ENCODE results near the gene EPB41. TPM values are rescaled to one million over a fixed set of nuclear protein-coding genes. Genes with fewer than 3 reads are reported as not detected.

The EPB41 gene
- total and polyA plus RNA-seq, 9 of the 15 experiments (the other 6 are each of a cell fraction or from before 2014, with no cell fraction given): 3.7 to 213 (median 141) TPM

DNA sequence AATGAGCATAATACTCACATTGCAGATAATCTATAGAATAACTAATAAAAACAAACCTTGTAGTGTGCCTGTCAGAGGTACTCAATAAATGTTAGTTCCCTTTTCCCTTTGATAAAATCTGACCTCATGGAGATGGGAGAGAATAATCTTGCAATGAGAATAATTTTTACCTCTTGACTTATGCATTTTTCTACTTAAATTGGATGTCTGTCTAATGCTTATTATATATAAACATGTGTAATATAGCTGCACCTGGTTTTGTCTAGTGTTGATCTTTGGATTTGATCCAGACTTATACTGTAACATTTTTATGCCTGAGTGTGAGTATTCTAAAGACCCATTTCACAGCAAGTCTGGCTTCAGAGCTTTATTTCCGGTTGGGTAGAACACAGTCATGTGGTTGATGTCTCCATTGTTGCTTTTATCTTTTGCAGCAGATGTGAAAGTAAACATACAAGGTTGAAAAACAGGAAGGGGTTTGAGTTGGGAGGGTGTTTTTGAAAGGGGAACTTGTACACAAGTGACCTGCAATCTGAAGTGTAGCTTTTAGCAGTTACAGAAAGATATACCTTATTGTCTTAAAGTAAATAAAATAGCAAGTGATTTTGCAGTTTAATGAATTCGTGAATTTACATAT lies 12.4 kb downstream of the EPB41 start (continued):
- TF ChIP-seq STAT5B (CRISPR knock-in tag; IDR thresholded peaks at IDR 0.05): no peak
- TF ChIP-seq ZSCAN32 (CRISPR knock-in tag; IDR thresholded peaks at IDR 0.05): no peak
- TF ChIP-seq PHF20 (IDR thresholded peaks at IDR 0.05; ENCODE audit: partially characterized antibody): no peak
- TF ChIP-seq, protein P1, sequence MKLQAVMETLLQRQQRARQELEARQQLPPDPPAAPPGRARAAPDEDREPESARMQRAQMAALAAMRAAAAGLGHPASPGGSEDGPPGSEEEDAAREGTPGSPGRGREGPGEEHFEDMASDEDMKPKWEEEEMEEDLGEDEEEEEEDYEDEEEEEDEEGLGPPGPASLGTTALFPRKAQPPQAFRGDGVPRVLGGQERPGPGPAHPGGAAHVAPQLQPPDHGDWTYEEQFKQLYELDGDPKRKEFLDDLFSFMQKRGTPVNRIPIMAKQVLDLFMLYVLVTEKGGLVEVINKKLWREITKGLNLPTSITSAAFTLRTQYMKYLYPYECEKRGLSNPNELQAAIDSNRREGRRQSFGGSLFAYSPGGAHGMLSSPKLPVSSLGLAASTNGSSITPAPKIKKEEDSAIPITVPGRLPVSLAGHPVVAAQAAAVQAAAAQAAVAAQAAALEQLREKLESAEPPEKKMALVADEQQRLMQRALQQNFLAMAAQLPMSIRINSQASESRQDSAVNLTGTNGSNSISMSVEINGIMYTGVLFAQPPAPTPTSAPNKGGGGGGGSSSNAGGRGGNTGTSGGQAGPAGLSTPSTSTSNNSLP (IDR thresholded peaks at IDR 0.05; ENCODE audit: borderline replicate concordance, low read depth, low read length): peak; percentile 98
- no peak for TF ChIP-seq KLF10 (CRISPR knock-in tag; IDR thresholded peaks at IDR 0.05)
- TF ChIP-seq L3MBTL2 (IDR thresholded peaks at IDR 0.05): 0 out of 2 replicates have a peak, but pooled peaks have one; percentile 47
- peak; percentile 95 for TF ChIP-seq TCF3 (CRISPR knock-in tag; IDR thresholded peaks at IDR 0.05)
- TF ChIP-seq NR2C2 (CRISPR knock-in tag; IDR thresholded peaks at IDR 0.05): no peak
- peak; percentile 78 for TF ChIP-seq NR2C2 (tag; IDR thresholded peaks at IDR 0.05)
- TF ChIP-seq, protein P2, sequence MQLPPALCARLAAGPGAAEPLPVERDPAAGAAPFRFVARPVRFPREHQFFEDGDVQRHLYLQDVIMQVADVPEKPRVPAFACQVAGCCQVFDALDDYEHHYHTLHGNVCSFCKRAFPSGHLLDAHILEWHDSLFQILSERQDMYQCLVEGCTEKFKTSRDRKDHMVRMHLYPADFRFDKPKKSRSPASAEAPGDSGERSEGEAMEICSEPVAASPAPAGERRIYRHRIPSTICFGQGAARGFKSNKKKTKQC (CRISPR knock-in tag; IDR thresholded peaks at IDR 0.05): no peak
- TF ChIP-seq, protein P3, sequence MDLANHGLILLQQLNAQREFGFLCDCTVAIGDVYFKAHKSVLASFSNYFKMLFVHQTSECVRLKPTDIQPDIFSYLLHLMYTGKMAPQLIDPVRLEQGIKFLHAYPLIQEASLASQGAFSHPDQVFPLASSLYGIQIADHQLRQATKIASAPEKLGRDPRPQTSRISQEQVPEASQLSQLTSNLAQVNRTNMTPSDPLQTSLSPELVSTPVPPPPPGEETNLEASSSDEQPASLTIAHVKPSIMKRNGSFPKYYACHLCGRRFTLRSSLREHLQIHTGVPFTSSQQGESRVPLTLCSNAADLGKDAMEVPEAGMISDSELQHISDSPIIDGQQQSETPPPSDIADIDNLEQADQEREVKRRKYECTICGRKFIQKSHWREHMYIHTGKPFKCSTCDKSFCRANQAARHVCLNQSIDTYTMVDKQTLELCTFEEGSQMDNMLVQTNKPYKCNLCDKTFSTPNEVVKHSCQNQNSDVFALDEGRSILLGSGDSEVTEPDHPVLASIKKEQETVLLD (IDR thresholded peaks at IDR 0.05): no peak; the same call in 1 of the 2 replicates
- TF ChIP-seq BCOR (IDR thresholded peaks at IDR 0.05): peak; percentile 83; the same call in 1 of the 2 replicates
- TF ChIP-seq TRIM24 (IDR thresholded peaks at IDR 0.05): peak; percentile 71 to 88
- TF ChIP-seq ZNF212 (CRISPR knock-in tag; IDR thresholded peaks at IDR 0.05): no peak
- TF ChIP-seq MTA2 (IDR thresholded peaks at IDR 0.05; ENCODE audit: low read depth): peak; percentile 95
- no peak for TF ChIP-seq ZNF253 (CRISPR knock-in tag; conservative IDR thresholded peaks at IDR 0.05)
- TF ChIP-seq, protein P4, sequence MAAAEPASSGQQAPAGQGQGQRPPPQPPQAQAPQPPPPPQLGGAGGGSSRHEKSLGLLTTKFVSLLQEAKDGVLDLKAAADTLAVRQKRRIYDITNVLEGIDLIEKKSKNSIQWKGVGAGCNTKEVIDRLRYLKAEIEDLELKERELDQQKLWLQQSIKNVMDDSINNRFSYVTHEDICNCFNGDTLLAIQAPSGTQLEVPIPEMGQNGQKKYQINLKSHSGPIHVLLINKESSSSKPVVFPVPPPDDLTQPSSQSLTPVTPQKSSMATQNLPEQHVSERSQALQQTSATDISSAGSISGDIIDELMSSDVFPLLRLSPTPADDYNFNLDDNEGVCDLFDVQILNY (CRISPR knock-in tag; IDR thresholded peaks at IDR 0.05): no peak
- no peak for TF ChIP-seq HINFP (tag; conservative IDR thresholded peaks at IDR 0.05; ENCODE audit: low read depth)
- 0 out of 2 replicates have a peak, but pooled peaks have one; percentile 80 for TF ChIP-seq ILF3 (IDR thresholded peaks at IDR 0.05; ENCODE audit: borderline replicate concordance)
- TF ChIP-seq, protein P5, sequence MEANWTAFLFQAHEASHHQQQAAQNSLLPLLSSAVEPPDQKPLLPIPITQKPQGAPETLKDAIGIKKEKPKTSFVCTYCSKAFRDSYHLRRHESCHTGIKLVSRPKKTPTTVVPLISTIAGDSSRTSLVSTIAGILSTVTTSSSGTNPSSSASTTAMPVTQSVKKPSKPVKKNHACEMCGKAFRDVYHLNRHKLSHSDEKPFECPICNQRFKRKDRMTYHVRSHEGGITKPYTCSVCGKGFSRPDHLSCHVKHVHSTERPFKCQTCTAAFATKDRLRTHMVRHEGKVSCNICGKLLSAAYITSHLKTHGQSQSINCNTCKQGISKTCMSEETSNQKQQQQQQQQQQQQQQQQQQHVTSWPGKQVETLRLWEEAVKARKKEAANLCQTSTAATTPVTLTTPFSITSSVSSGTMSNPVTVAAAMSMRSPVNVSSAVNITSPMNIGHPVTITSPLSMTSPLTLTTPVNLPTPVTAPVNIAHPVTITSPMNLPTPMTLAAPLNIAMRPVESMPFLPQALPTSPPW (CRISPR knock-in tag; IDR thresholded peaks at IDR 0.05): peak; percentile 81
- peak; percentile 99 for TF ChIP-seq ETV5 (CRISPR knock-in tag; IDR thresholded peaks at IDR 0.05; ENCODE audit: low read depth)
